Lower leg skin (tissue), 3 donors: ENCODE measurements around the gene OBP2B.
"Not testable (repeated sequence)": the region's sequence is repeated elsewhere in the genome, so short reads cannot be mapped to it uniquely, and the experiment has no call there.

Source experiments
- CTCF ChIP-seq, 3 donors: fragments of 450-650 bp; IDR thresholded peaks; one replicate each; pipeline ENCODE4 v1.5.1; 2016; ENCODE audit warnings: antibody characterized with exemption in 3 of 3, mild to moderate bottlenecking in 3 of 3, moderate library complexity in 2 of 3
- POLR2A ChIP-seq, 2 donors: fragments of 450-650 bp; IDR thresholded peaks; one replicate each; pipeline ENCODE4 v1.6.1; 2016 to 2017; ENCODE audit warnings: antibody characterized with exemption in 2 of 2, mild to moderate bottlenecking in 1 of 2, moderate library complexity in 1 of 2

GRCh38 chr9:133223159-133223756 is 14.2 kb upstream of the OBP2B start:
- not testable (repeated sequence) for TF ChIP-seq CTCF, POLR2A (IDR thresholded peaks at IDR 0.05)
